Dendritic cell treated with granulocyte-macrophage colony-stimulating factor and Interleukin-4, amounts not matched to agents 40 ng/mL and 50 ng/mL, for 4 days (primary cell): ENCODE data around the gene RUVBL2.
A peak's percentile ranks its signal among the peaks of the same experiment; 100 is the strongest.

Experiments used
- H3K27ac Mint-ChIP-seq: one replicate; pipeline ENCODE4 v1.8.0; 2022; ENCODE audit warnings: mild to moderate bottlenecking, mixed read lengths
- H3K27me3 Mint-ChIP-seq: one replicate; pipeline ENCODE4 v1.8.0; 2022; ENCODE audit warnings: mild to moderate bottlenecking, mixed read lengths
- H3K36me3 Mint-ChIP-seq: one replicate; pipeline ENCODE4 v1.8.0; 2022; ENCODE audit warnings: low read depth, mixed read lengths
- H3K4me1 Mint-ChIP-seq: one replicate; pipeline ENCODE4 v1.8.0; 2022; ENCODE audit warnings: low read depth, mixed read lengths
- H3K4me3 Mint-ChIP-seq: one replicate; pipeline ENCODE4 v1.8.0; 2022; ENCODE audit warnings: mild to moderate bottlenecking, moderate library complexity, mixed read lengths
- H3K9me3 Mint-ChIP-seq: one replicate; pipeline ENCODE4 v1.8.0; 2022; ENCODE audit warnings: mixed read lengths
- intact Hi-C: fragments of 100-400 bp; cut with micrococcal nuclease; formaldehyde crosslinking; loops from one replicate; pipeline ENCODE4 v1.15.0; 2022

Gene RUVBL2

GRCh38 chr19:48988286-48988685 is 5.4 kb upstream of the RUVBL2 start:
- peaks cover 89% of the 10 kb centered on the region for H3K36me3 Mint-ChIP-seq
- peaks cover 35% of the 10 kb centered on the region for H3K4me1 Mint-ChIP-seq
- intact Hi-C loops, result no loop called here
- no peak overlapping the region for H3K27ac Mint-ChIP-seq
- no peak overlapping the region for H3K4me3 Mint-ChIP-seq
- no peaks in the 10 kb centered on the region for H3K9me3 Mint-ChIP-seq
- no peaks in the 10 kb centered on the region for H3K27me3 Mint-ChIP-seq

GRCh38 chr19:48988860-48989259 is 4.8 kb upstream of the RUVBL2 start:
- H3K4me1 Mint-ChIP-seq, result peaks cover 38% of the 10 kb centered on the region
- intact Hi-C loops, result no loop called here
- no peaks in the 10 kb centered on the region for H3K27me3 Mint-ChIP-seq
- no peaks in the 10 kb centered on the region for H3K9me3 Mint-ChIP-seq
- peaks cover 90% of the 10 kb centered on the region for H3K36me3 Mint-ChIP-seq
- no peak overlapping the region for H3K4me3 Mint-ChIP-seq
- no peak overlapping the region for H3K27ac Mint-ChIP-seq

- Mint-ChIP-seq H3K4me1 (peaks cover 47% of the 10 kb centered on the region), H3K27ac (no peak overlapping the region), H3K4me3 (no peak overlapping the region), H3K36me3 (peaks cover 89% of the 10 kb centered on the region), H3K9me3 (no peaks in the 10 kb centered on the region), H3K27me3 (no peaks in the 10 kb centered on the region)
- intact Hi-C loops, result no loop called here
Observed at GRCh38 chr19:48989701-48990291, 3.9 kb upstream of the RUVBL2 start.

GRCh38 chr19:48990400-48990799 is 3.3 kb upstream of the RUVBL2 start:
- H3K36me3 Mint-ChIP-seq, result peaks cover 84% of the 10 kb centered on the region
- no peaks in the 10 kb centered on the region for H3K9me3 Mint-ChIP-seq
- H3K27me3 Mint-ChIP-seq, result no peaks in the 10 kb centered on the region
- no peak overlapping the region for H3K27ac Mint-ChIP-seq
- intact Hi-C loops, result no loop called here
- H3K4me1 Mint-ChIP-seq, result peaks cover 54% of the 10 kb centered on the region
- H3K4me3 Mint-ChIP-seq, result no peak overlapping the region

GRCh38 chr19:48991011-48991609 is 2.6 kb upstream of the RUVBL2 start:
- H3K36me3 Mint-ChIP-seq, result peaks cover 77% of the 10 kb centered on the region
- peak overlapping the region; percentile 95 for H3K27ac Mint-ChIP-seq
- H3K27me3 Mint-ChIP-seq, result no peaks in the 10 kb centered on the region
- intact Hi-C loops, result no loop called here
- H3K4me3 Mint-ChIP-seq, result no peak overlapping the region
- no peaks in the 10 kb centered on the region for H3K9me3 Mint-ChIP-seq
- H3K4me1 Mint-ChIP-seq, result peaks cover 55% of the 10 kb centered on the region

- Mint-ChIP-seq H3K27ac (peak overlapping the region; percentile 95), H3K9me3 (no peaks in the 10 kb centered on the region), H3K4me3 (peak overlapping the region; percentile 95), H3K4me1 (peaks cover 55% of the 10 kb centered on the region), H3K36me3 (peaks cover 72% of the 10 kb centered on the region), H3K27me3 (no peaks in the 10 kb centered on the region)
- intact Hi-C loops, result no loop called here
Observed at GRCh38 chr19:48991873-48992580, 1.7 kb upstream of the RUVBL2 start.

GRCh38 chr19:48992581-48993174 is 1.0 kb upstream of the RUVBL2 start:
- H3K27me3 Mint-ChIP-seq, result no peaks in the 10 kb centered on the region
- peaks cover 51% of the 10 kb centered on the region for H3K4me1 Mint-ChIP-seq
- H3K4me3 Mint-ChIP-seq, result peak overlapping the region; percentile 95
- H3K9me3 Mint-ChIP-seq, result no peaks in the 10 kb centered on the region
- H3K27ac Mint-ChIP-seq, result peak overlapping the region; percentile 95
- H3K36me3 Mint-ChIP-seq, result peaks cover 65% of the 10 kb centered on the region
- intact Hi-C loops, result no loop called here

- H3K36me3 Mint-ChIP-seq, result peaks cover 52% of the 10 kb centered on the region
- intact Hi-C loops, result no loop called here
- peak overlapping the region; percentile 95 for H3K4me3 Mint-ChIP-seq
- no peaks in the 10 kb centered on the region for H3K27me3 Mint-ChIP-seq
- peak overlapping the region; percentile 95 for H3K27ac Mint-ChIP-seq
- H3K9me3 Mint-ChIP-seq, result no peaks in the 10 kb centered on the region
- peaks cover 58% of the 10 kb centered on the region for H3K4me1 Mint-ChIP-seq
Observed at GRCh38 chr19:48994035-48994386, 324 bp downstream of the RUVBL2 start.

GRCh38 chr19:48997972-48998371 is 4.3 kb downstream of the RUVBL2 start:
- H3K27ac Mint-ChIP-seq, result no peak overlapping the region
- no peaks in the 10 kb centered on the region for H3K27me3 Mint-ChIP-seq
- peaks cover 27% of the 10 kb centered on the region for H3K36me3 Mint-ChIP-seq
- no peak overlapping the region for H3K4me3 Mint-ChIP-seq
- intact Hi-C loops, result no loop called here
- H3K4me1 Mint-ChIP-seq, result peaks cover 39% of the 10 kb centered on the region
- H3K9me3 Mint-ChIP-seq, result no peaks in the 10 kb centered on the region

GRCh38 chr19:48999481-49000325 is 6.0 kb downstream of the RUVBL2 start:
- Mint-ChIP-seq H3K4me3 (no peak overlapping the region), H3K4me1 (peaks cover 27% of the 10 kb centered on the region), H3K27me3 (no peaks in the 10 kb centered on the region), H3K36me3 (peaks cover 30% of the 10 kb centered on the region), H3K9me3 (no peaks in the 10 kb centered on the region), H3K27ac (no peak overlapping the region)
- intact Hi-C loops, result no loop called here

- intact Hi-C loops, result no loop called here
- H3K4me1 Mint-ChIP-seq, result peaks cover 9% of the 10 kb centered on the region
- H3K9me3 Mint-ChIP-seq, result no peaks in the 10 kb centered on the region
- H3K27ac Mint-ChIP-seq, result no peak overlapping the region
- no peaks in the 10 kb centered on the region for H3K27me3 Mint-ChIP-seq
- no peak overlapping the region for H3K4me3 Mint-ChIP-seq
- peaks cover 74% of the 10 kb centered on the region for H3K36me3 Mint-ChIP-seq
Observed at GRCh38 chr19:49004133-49004532, 10.4 kb downstream of the RUVBL2 start.

GRCh38 chr19:49004964-49005614 is 11.4 kb downstream of the RUVBL2 start:
- Mint-ChIP-seq H3K4me3 (no peak overlapping the region), H3K9me3 (no peaks in the 10 kb centered on the region), H3K27ac (no peak overlapping the region), H3K36me3 (peaks cover 83% of the 10 kb centered on the region), H3K27me3 (no peaks in the 10 kb centered on the region), H3K4me1 (no peaks in the 10 kb centered on the region)
- intact Hi-C loops, result no loop called here

- H3K9me3 Mint-ChIP-seq, result no peaks in the 10 kb centered on the region
- H3K4me3 Mint-ChIP-seq, result no peak overlapping the region
- intact Hi-C loops, result no loop called here
- H3K27me3 Mint-ChIP-seq, result no peaks in the 10 kb centered on the region
- H3K27ac Mint-ChIP-seq, result no peak overlapping the region
- H3K4me1 Mint-ChIP-seq, result no peaks in the 10 kb centered on the region
- peaks cover 98% of the 10 kb centered on the region for H3K36me3 Mint-ChIP-seq
Observed at GRCh38 chr19:49006905-49007304, 13.2 kb downstream of the RUVBL2 start.
